ENCODE results near the gene DQX1. TPM values are rescaled to one million over a fixed set of nuclear protein-coding genes. Genes with fewer than 3 reads are reported as not detected.

DQX1 gene
- total RNA-seq, 1 experiment from 2014 or later = 0.10 TPM

DNA sequence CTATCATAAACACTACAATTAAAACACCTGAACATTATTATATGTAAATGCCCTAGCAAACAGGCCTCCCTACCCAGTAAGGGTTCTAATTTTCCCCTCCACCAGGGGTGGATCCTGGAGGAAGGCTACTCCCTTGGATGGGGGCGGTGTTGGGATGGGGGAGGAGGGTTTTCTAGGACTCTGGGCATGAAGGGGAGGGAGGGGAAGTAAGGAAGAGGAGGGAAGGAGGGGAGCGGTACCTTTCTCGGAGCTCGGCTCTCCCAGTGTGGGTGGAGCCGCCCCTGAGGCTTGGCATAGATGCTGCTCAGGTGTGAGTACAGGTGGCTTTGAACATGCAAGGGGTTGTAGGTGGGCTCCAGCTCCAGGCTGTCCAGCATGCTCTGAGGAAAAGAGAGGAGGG is 33.9 kb upstream of the DQX1 start:
- no peak overlapping the region for H3K4me3 ChIP-seq (ENCODE audit: insufficient read depth, low read depth, low read length)
- DNase-seq = peak; percentile 76
- peaks cover 40% of the 10 kb centered on the region for H3K27me3 ChIP-seq (ENCODE audit: control insufficient read depth, insufficient read depth, low read length)
- no peaks in the 10 kb centered on the region for H3K36me3 ChIP-seq (replicated peaks; ENCODE audit: control insufficient read depth, insufficient read depth, low read length)

DNA sequence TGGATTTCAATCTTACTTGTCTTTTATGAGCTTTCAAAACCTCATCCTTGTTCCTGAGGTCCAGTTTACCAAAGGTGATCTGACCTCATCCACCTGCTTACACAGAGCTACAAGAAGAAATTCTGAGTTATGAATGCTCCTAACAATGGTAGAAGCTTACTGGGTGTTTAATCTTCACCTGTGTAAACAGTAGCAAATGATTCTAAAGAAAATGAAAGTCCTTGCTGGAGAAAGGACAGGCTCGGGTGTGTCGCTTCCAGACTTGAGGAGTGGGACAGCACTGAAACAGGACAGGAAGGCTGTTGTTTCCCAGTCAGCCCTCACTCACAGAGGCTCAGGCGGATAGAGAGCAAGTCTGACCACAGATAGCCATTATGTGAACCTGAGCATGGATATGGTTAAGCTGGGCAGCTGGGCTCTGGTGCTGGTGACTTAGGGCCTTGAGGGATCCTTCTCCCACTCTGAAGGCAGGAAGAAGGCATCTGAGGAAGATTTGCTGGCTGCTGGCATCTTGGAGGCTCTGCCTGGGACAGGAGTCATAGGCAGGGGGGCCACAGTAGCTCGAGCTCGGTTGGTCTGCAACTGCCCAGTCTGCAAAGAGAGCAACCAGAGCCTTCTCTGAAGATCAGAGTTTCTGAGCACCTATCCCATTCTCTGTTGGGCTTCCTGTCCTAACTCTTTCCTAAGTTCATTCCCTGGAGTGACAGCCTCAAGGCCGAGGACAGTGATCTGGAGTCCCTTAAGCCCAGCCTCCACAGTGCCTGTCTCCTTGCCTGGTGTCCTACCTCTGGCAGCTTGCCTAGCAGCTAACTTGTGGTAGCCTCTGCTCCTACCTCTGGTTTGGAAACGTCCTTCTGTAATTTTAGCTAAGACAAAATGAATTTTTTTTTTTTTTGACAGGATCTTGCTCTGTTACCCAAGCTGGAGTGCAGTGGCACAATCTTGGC is 32.5 kb upstream of the DQX1 start:
- no peaks in the 10 kb centered on the region for H3K36me3 ChIP-seq (replicated peaks; ENCODE audit: control insufficient read depth, insufficient read depth, low read length)
- no peak for DNase-seq
- no peak overlapping the region for H3K4me3 ChIP-seq (ENCODE audit: insufficient read depth, low read depth, low read length)
- H3K27me3 ChIP-seq (ENCODE audit: control insufficient read depth, insufficient read depth, low read length) = peaks cover 45% of the 10 kb centered on the region

DNA sequence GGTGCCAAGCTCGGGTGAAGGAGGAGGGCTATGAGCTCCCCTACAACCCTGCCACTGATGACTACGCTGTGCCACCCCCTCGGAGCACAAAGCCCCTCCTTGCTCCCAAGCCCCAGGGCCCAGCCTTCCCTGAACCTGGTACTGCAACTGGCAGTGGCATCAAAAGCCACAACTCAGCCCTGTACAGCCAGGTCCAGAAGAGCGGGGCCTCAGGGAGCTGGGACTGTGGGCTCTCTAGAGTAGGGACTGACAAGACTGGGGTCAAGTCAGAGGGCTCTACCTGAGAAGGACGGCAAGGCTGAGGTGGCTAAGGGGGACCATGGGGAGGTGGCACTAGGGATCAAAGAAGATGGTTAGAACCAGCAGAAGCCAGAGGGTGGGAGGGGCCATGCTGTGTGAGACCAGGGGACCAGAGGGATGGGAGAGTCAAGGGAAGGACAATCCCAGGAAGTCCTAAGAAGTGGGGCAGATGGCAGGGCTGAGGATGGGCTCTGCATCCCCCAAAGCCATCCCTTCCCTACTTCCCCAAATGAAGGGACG is 30.9 kb upstream of the DQX1 start:
- Histone ChIP-seq H3K36me3 (replicated peaks; ENCODE audit: control insufficient read depth, insufficient read depth, low read length) (no peaks in the 10 kb centered on the region), H3K4me3 (ENCODE audit: insufficient read depth, low read depth, low read length) (no peak overlapping the region), H3K27me3 (ENCODE audit: control insufficient read depth, insufficient read depth, low read length) (peaks cover 58% of the 10 kb centered on the region)
- no peak for DNase-seq

DNA sequence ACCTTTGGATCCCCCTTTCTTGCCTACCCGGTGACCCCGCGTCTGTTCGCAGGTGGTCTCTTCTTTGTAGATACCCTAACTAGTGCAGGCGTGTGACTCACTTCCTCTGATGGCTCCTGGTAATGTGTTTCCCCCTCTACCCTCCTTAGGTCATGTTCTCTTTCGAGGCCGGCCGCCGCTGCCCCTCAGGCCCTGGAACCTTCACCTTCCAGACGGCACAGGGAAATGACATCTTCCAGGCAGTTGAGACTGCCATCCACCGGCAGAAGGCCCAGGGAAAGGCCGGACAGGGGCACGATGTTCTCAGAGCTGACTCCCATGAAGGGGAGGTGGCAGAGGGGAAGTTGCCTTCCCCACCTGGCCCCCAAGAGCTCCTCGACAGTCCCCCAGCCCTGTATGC is 30.1 kb upstream of the DQX1 start:
- Histone ChIP-seq H3K27me3 (ENCODE audit: control insufficient read depth, insufficient read depth, low read length) (peaks cover 63% of the 10 kb centered on the region), H3K4me3 (ENCODE audit: insufficient read depth, low read depth, low read length) (no peak overlapping the region), H3K36me3 (replicated peaks; ENCODE audit: control insufficient read depth, insufficient read depth, low read length) (no peaks in the 10 kb centered on the region)
- no peak for DNase-seq

DNA sequence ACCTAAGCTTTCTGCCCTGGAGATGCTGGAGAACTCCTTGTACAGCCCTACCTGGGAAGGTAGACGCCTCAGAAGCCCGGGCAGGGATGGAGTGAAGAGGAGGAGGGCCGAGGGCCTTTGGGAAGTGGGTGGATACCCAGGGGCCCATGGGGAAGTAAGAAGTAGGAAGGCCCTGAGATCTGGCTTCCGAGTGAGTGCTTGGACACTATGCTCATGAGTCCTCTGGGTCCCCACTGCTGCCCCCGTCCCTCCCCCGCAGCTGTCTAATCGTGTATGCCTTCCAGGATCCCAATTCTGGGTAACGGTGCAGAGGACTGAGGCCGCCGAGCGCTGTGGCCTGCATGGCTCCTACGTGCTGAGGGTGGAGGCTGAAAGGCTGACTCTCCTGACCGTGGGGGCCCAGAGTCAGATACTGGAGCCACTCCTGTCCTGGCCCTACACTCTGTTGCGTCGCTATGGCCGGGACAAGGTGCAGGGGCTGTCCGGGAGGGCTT is 29.6 kb upstream of the DQX1 start:
- H3K36me3 ChIP-seq (replicated peaks; ENCODE audit: control insufficient read depth, insufficient read depth, low read length) = no peaks in the 10 kb centered on the region
- peaks cover 65% of the 10 kb centered on the region for H3K27me3 ChIP-seq (ENCODE audit: control insufficient read depth, insufficient read depth, low read length)
- H3K4me3 ChIP-seq (ENCODE audit: insufficient read depth, low read depth, low read length) = peak overlapping the region; percentile 91
- DNase-seq = no peak

DNA sequence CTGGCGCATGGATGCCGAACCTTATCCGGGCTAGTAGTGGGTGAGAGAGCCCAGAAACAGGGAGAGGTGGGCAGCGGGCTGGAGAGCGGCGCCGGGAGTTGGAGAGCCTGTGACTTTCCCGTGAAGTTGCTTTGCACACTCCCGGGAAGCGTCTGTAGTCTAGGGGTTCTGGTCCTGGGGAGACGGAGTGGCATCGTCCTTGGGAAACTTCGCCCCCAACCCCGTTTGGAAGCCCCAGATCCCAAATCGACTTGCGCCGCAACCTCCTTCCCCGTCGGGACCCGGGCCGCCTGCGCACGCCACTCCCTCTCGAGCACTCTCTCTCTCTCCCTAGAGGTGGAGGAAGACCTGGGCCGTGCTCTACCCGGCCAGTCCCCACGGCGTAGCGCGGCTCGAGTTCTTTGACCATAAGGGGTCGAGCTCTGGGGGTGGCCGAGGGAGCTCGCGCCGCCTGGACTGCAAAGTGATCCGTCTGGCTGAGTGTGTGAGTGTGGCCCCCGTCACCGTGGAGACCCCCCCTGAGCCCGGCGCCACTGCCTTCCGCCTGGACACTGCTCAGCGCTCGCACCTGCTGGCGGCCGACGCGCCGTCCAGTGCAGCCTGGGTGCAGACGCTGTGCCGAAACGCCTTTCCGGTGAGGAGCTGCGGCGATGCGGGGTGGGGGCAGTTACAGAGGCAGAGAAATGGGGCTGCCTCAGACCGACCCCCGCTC is 28.9 kb upstream of the DQX1 start:
- peak; percentile 89 for DNase-seq
- peak overlapping the region; percentile 91 for H3K4me3 ChIP-seq (ENCODE audit: insufficient read depth, low read depth, low read length)
- peaks cover 68% of the 10 kb centered on the region for H3K27me3 ChIP-seq (ENCODE audit: control insufficient read depth, insufficient read depth, low read length)
- no peaks in the 10 kb centered on the region for H3K36me3 ChIP-seq (replicated peaks; ENCODE audit: control insufficient read depth, insufficient read depth, low read length)

DNA sequence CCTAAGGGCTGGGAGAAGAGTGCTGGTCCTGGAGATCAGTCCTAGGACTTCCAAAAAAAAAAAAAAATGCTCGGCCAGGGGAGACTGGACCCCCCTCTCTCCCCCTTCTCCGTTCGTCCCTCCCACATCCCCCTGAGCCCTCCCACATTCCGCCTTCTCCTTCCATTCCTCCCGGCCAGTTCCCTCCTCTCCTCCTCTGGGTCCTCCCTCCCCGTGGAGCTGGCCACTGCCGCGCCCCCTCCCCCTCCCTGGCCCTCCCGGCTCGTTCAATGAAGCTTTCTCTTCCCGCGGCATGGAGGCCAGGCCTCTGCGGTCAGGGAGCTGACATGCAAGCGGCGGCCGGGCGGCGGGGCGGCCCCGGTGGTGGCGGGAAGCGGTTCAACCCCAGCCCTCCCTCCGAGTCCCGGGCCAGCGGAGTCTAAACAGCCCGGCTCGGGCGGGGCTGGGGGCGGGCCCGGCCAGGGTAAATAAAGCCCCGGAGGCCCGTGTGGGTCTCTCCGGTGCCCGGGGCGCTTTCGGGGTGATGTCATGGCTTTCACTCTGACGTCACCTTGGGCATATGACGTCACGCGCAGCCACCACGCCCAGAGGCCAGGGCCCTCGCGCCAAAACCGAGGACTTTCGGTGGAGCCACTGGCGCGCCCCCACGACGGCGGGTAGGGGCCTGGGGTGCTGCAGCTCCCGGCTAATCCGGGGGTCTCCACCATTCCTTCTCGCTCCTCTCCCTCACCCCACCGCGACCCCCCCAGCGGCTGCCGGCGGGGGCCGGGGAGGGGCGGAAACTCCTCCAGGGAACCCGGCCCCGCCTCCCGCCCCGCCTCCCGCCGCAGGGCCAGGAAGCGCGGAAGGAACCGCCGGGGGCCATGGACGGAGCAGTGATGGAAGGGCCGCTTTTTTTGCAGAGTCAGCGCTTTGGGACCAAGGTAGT is 28.1 kb upstream of the DQX1 start, which contains the start of the genes DOK1 and LOXL3:
DOK1 (plus strand) TSS at position 829 of the 928 bp plus-strand sequence; CDS start at position 864, 35 bp downstream.
LOXL3 (minus strand) TSS at position 51 of the 928 bp plus-strand sequence. CDS start 1,308 bp downstream, outside the sequence.
- DNase-seq = peak; percentile 98
- Histone ChIP-seq H3K36me3 (replicated peaks; ENCODE audit: control insufficient read depth, insufficient read depth, low read length) (no peaks in the 10 kb centered on the region), H3K27me3 (ENCODE audit: control insufficient read depth, insufficient read depth, low read length) (peaks cover 76% of the 10 kb centered on the region)

DNA sequence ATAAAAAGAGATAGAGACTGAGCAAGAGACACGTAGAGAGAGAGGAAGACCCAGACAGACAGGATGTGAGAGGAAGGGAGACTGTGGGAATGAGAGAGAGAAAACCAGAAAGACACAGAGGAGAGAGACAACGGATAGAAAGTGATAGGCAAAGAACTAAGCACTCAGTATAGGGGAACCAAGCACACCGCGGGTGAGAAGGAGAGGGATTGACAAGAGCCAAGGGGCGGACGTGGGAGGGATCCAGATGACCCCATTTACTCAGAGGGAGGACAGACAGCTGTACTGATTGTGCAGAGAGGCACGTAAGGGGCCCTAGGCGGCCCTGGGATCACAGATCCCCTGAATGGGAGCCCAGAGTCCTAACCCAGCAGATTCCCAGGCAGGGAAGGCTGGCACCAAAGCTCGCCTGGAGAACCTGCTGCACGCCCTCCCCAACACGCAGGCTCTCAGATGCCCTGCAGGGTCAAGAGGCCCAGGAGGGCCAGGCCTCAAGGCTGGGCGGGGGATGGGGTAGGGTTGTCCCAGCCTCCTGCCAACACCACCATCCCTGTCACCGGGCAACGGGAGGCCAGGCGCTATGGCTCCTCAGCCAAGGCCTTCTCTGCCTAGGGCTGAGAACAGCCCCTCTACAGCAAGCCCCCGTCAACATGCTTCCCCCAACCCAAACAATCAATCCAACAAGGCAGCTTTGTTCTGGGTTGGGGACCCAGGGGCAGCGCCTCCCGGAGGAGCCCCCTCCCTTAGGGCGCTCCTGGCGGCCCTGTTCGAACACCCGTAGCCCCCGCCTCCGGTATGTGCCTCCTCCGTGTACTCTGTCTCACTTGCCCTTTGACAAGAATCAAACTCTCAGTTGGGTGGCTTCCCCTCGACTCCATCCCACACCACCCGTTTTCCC is 27.1 kb upstream of the DQX1 start:
- H3K4me3 ChIP-seq (ENCODE audit: insufficient read depth, low read depth, low read length) = peak overlapping the region; percentile 91
- peak; percentile 84 for DNase-seq
- peaks cover 80% of the 10 kb centered on the region for H3K27me3 ChIP-seq (ENCODE audit: control insufficient read depth, insufficient read depth, low read length)
- H3K36me3 ChIP-seq (replicated peaks; ENCODE audit: control insufficient read depth, insufficient read depth, low read length) = no peaks in the 10 kb centered on the region

More for the DNA sequence above, 28.1 kb upstream of the DQX1 start, which contains the start of the genes DOK1 and LOXL3:
- H3K4me3 ChIP-seq (ENCODE audit: insufficient read depth, low read depth, low read length) = peak within 1 kb of the TSS; percentile 91

DNA sequence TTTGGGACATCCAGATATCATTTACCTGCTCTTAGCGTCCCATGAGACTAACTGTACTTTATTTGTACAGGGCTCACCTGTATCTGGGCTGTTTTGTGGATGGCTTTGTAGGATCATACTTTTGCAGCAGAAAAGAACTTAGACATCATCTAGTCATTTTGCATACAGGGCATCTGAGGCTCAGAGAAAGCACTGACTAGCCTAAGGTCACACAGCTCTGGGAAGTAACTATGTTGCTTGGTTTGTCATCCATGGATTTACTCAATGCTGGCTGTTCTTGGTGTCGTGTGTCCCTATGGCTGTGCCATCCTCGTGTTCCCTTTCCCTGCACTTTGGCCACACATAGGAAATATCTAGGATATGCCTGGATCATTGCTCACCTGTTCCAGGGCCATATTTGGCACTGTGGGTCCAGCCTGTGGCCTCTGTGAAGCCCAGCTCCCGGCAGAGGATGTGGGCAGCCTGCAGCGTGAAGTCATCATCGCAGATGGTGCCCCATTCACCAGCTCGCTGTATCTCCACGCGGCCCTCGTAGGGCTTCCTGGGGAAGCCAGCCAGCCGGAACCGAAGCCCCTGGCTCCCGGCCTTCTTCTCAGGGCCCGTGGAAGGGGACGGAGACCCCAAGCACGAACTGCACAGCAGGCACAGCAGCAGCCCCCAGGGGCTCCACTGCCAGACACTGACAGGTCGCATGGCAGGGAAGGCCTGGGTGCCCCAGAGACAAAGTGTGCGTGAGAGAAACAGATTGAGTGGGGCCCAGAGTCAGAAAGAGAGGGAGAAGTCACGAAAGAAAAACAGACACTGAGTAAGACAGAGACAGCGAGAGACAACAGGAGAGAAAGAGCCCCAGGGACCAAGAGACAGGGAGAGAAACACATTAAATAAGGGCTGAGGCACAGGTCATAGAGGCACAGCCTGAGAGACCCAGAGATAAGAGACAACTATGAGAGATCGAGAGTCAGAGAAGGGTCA is 26.2 kb upstream of the DQX1 start:
- no peak overlapping the region for H3K4me3 ChIP-seq (ENCODE audit: insufficient read depth, low read depth, low read length)
- H3K27me3 ChIP-seq (ENCODE audit: control insufficient read depth, insufficient read depth, low read length) = peaks cover 83% of the 10 kb centered on the region
- no peaks in the 10 kb centered on the region for H3K36me3 ChIP-seq (replicated peaks; ENCODE audit: control insufficient read depth, insufficient read depth, low read length)
- no peak for DNase-seq

DNA sequence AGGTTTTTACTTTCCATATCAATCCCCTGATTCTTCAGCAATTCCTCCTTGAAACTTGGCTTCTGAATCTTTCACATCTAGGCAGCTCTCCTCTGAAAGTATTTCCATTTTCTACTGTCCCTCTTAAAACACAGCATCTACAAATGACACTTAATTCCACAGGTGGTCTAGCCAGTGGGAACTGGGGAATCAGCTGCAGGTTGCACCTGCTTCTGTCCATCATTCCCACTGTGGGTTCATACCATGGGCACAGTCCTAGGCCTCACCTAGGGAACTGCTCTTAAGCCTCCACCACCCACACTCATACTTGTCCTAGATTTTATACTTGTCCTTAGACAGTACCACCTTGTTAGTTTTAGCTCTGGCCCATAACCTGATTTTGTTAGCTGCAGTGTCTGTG is 25.5 kb upstream of the DQX1 start:
- Histone ChIP-seq H3K27me3 (ENCODE audit: control insufficient read depth, insufficient read depth, low read length) (peaks cover 81% of the 10 kb centered on the region), H3K4me3 (ENCODE audit: insufficient read depth, low read depth, low read length) (no peak overlapping the region), H3K36me3 (replicated peaks; ENCODE audit: control insufficient read depth, insufficient read depth, low read length) (no peaks in the 10 kb centered on the region)
- DNase-seq = no peak

DNA sequence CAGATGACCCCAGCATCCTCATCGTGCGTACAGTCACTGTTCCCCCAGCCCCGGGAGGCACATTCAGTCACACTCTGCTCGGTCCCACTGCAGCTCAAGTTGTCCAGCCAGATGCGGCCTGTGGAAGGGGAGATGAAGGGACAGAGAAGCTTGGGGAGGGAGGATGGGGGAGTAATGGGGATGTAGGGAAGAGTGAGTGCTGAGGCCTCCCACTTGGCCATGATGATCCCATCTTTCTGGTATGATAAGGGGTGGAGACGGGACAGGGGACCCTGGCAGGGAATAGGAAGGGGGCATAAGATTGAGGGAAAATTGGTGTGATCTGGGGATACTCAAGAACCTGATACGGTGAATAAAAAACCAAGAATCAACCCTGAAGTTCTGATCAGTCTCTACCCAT is 24.2 kb upstream of the DQX1 start:
- Histone ChIP-seq H3K4me3 (ENCODE audit: insufficient read depth, low read depth, low read length) (no peak overlapping the region), H3K36me3 (replicated peaks; ENCODE audit: control insufficient read depth, insufficient read depth, low read length) (no peaks in the 10 kb centered on the region), H3K27me3 (ENCODE audit: control insufficient read depth, insufficient read depth, low read length) (peaks cover 75% of the 10 kb centered on the region)
- no peak for DNase-seq

All from H7 (cell line).